Sigmoid colon (tissue), 7 donors: ENCODE results near the gene PTPRA. TPM values are rescaled to one million over a fixed set of nuclear protein-coding genes. Genes with fewer than 3 reads are reported as not detected.

Source experiments
- DNase-seq: peaks from one replicate; pipeline ENCODE4 v3.0.0-alpha.2; 2019
- H3K27ac ChIP-seq, 4 donors: fragments of 200-600 bp; sonication (generic); one replicate each; pipeline ENCODE4 v1.5.1; 2016 to 2019; ENCODE audit warnings: mild to moderate bottlenecking in 1 of 4
- H3K27me3 ChIP-seq, 3 donors: fragments of 200-600 bp; sonication (generic); one replicate each; pipeline ENCODE4 v1.5.1; 2019; ENCODE audit warnings: mild to moderate bottlenecking in 1 of 3
- H3K36me3 ChIP-seq, 4 donors: fragments of 200-600 bp; sonication (generic); one replicate each; pipeline ENCODE4 v1.5.1; 2016 to 2019
- H3K4me1 ChIP-seq, 4 donors: fragments of 200-600 bp; sonication (generic); one replicate each; pipeline ENCODE4 v1.5.1; 2017 to 2019
- H3K4me3 ChIP-seq, 4 donors: fragments of 200-600 bp; sonication (generic); one replicate each; pipeline ENCODE4 v1.5.1; 2017 to 2019; ENCODE audit warnings: mild to moderate bottlenecking in 2 of 4, moderate library complexity in 1 of 4
- H3K9me3 ChIP-seq, 4 donors: fragments of 200-600 bp in 3 of 4; sonication (generic) in 3 of 4; one replicate each; pipeline versions ENCODE4 v1.5.1 to v1.6.1; 2013 to 2019
- CTCF ChIP-seq, 4 experiments: fragments of 450-650 bp in 3 of 4; fragments of 200-600 bp in 1 of 4; IDR thresholded peaks; one replicate each; pipeline ENCODE4 v1.5.1; 2016 to 2019; ENCODE audit warnings: antibody characterized with exemption in 4 of 4, mild to moderate bottlenecking in 3 of 4, moderate library complexity in 2 of 4
- EP300 ChIP-seq, 4 donors: sonication (generic); formaldehyde crosslinking; IDR thresholded peaks; one replicate each; pipeline ENCODE4 v1.6.1; 2017; ENCODE audit warnings: antibody characterized with exemption in 4 of 4
- POLR2A ChIP-seq, 2 donors: fragments of 450-650 bp; IDR thresholded peaks; one replicate each; pipeline ENCODE4 v1.6.1; 2016; ENCODE audit warnings: antibody characterized with exemption in 2 of 2, mild to moderate bottlenecking in 2 of 2, moderate library complexity in 2 of 2
- POLR2AphosphoS5 ChIP-seq, 4 donors: sonication (generic); formaldehyde crosslinking; IDR thresholded peaks; one replicate each; pipeline ENCODE4 v1.6.1; 2017; ENCODE audit warnings: antibody characterized with exemption in 4 of 4
- WGBS, 2 donors: extraction: QIAGEN DNeasy Blood & Tissue Kit; methylation state at CpG; one replicate each; pipeline ENCODE4 v1.1.7; 2013; 5-methylcytosine and 5-hydroxymethylcytosine counted together
- intact Hi-C: fragments of 100-400 bp; cut with DNase I; formaldehyde crosslinking; loops from one replicate; pipeline ENCODE4 v1.15.1; 2023
- polyA plus RNA-seq, 3 donors: library from polyadenylated mRNA; stranded (reverse); fragments of 200-250 nt; gene quantifications; one replicate each; pipeline ENCODE4 v1.2.3, GENCODE V29; 2013
- total RNA-seq, 4 donors: library from RNA; depleted of rRNA; stranded (reverse); fragments of >200 nt; gene quantifications; one replicate each; pipeline ENCODE4 v1.1.0, GENCODE V29; 2016
- donor health status: healthy with polysubstance abuse.
- donor health status: Bipolar disorder and iron deficiency.
- donor health status: healthy.

Gene PTPRA
- total and polyA plus RNA-seq, 7 donors, result 10.2 to 86.4 (median 62.0) TPM

GRCh38 chr20:2837221-2837960, 35.9 kb upstream of the PTPRA start:
- no peak for DNase-seq
- no peaks in the 10 kb centered on the region for H3K27me3 ChIP-seq
- H3K9me3 ChIP-seq, result no peaks in the 10 kb centered on the region
- no peak overlapping the region for H3K4me3 ChIP-seq
- WGBS, 2 donors, result 90 to 91% methylated on average over 6 of the region's 6 CpGs
- H3K36me3 ChIP-seq, result peaks cover 0 to 24% (median 0%) of the 10 kb centered on the region in 4 donors
- H3K27ac ChIP-seq, result no peak overlapping the region
- intact Hi-C loops, result loop anchor here (5.0 kb wide), 1 partner anchor 365 kb away; the partner anchor contains the start of gene SNRPB
- H3K4me1 ChIP-seq, result peaks cover 0 to 24% (median 14%) of the 10 kb centered on the region in 4 donors
- TF ChIP-seq CTCF (IDR thresholded peaks at IDR 0.05) (no peak), EP300 (IDR thresholded peaks at IDR 0.05) (no peak), POLR2A (IDR thresholded peaks at IDR 0.05) (no peak)

GRCh38 chr20:2838170-2838797, 35.0 kb upstream of the PTPRA start:
- WGBS, 2 donors, result 90 to 96% methylated on average over 19 of the region's 19 CpGs
- intact Hi-C loops, result loop anchor here (5.0 kb wide), 1 partner anchor 366 kb away; the partner anchor contains the start of gene SNRPB
- H3K27me3 ChIP-seq, result no peaks in the 10 kb centered on the region
- TF ChIP-seq CTCF (IDR thresholded peaks at IDR 0.05), result no peak
- no peak for TF ChIP-seq POLR2A (IDR thresholded peaks at IDR 0.05)
- no peak for TF ChIP-seq POLR2AphosphoS5 (IDR thresholded peaks at IDR 0.05)
- TF ChIP-seq EP300 (IDR thresholded peaks at IDR 0.05), result no peak
- DNase-seq, result no peak
- H3K4me3 ChIP-seq, result no peak overlapping the region
- H3K36me3 ChIP-seq, result peaks cover 0 to 24% (median 0%) of the 10 kb centered on the region in 4 donors
- H3K9me3 ChIP-seq, result no peaks in the 10 kb centered on the region
- no peak overlapping the region for H3K27ac ChIP-seq
- H3K4me1 ChIP-seq, result peaks cover 0 to 24% (median 14%) of the 10 kb centered on the region in 4 donors

- DNase-seq, result no peak
- intact Hi-C loops, result loop anchor here (5.0 kb wide), 1 partner anchor 367 kb away; the partner anchor contains the start of gene SNRPB
- Histone ChIP-seq H3K4me3 (no peak overlapping the region), H3K9me3 (no peaks in the 10 kb centered on the region), H3K36me3 (peaks cover 0 to 24% (median 0%) of the 10 kb centered on the region in 4 donors), H3K27me3 (no peaks in the 10 kb centered on the region), H3K27ac (no peak overlapping the region), H3K4me1 (peaks cover 0 to 24% (median 14%) of the 10 kb centered on the region in 4 donors)
- WGBS, 2 donors, result 95 to 97% methylated on average over 15 of the region's 15 CpGs
- no peak for TF ChIP-seq EP300 (IDR thresholded peaks at IDR 0.05)
- no peak for TF ChIP-seq CTCF (IDR thresholded peaks at IDR 0.05)
- TF ChIP-seq POLR2A (IDR thresholded peaks at IDR 0.05), result no peak
- TF ChIP-seq POLR2AphosphoS5 (IDR thresholded peaks at IDR 0.05), result no peak
These were observed 34.2 kb upstream of the PTPRA start for GRCh38 chr20:2838847-2839671.

GRCh38 chr20:2839732-2840137, 33.5 kb upstream of the PTPRA start:
- intact Hi-C loops, result loop anchor here (2.0 to 10.0 kb wide), 3 partner anchors 33 to 367 kb away; partner anchors contain the start of genes EBF4, PTPRA and SNRPB
- no peak for TF ChIP-seq POLR2AphosphoS5 (IDR thresholded peaks at IDR 0.05)
- TF ChIP-seq EP300 (IDR thresholded peaks at IDR 0.05), result no peak

More at GRCh38 chr20:2839732-2840137, 33.5 kb upstream of the PTPRA start:
- peaks cover 0 to 24% (median 14%) of the 10 kb centered on the region in 4 donors for H3K4me1 ChIP-seq
- 88 to 92% methylated on average over 21 of the region's 21 CpGs for WGBS, 2 donors
- no peaks in the 10 kb centered on the region for H3K27me3 ChIP-seq
- H3K27ac ChIP-seq, result peak overlapping the region; percentile 86 to 95 (median 92)
- H3K4me3 ChIP-seq, result peak overlapping the region in 3 of 4 donors; percentile 79 to 96 (median 79)
- DNase-seq, result no peak
- peaks cover 0 to 19% (median 0%) of the 10 kb centered on the region in 4 donors for H3K36me3 ChIP-seq
- no peaks in the 10 kb centered on the region for H3K9me3 ChIP-seq
